ENCODE data around the gene FARS2.

Gene FARS2

DNA sequence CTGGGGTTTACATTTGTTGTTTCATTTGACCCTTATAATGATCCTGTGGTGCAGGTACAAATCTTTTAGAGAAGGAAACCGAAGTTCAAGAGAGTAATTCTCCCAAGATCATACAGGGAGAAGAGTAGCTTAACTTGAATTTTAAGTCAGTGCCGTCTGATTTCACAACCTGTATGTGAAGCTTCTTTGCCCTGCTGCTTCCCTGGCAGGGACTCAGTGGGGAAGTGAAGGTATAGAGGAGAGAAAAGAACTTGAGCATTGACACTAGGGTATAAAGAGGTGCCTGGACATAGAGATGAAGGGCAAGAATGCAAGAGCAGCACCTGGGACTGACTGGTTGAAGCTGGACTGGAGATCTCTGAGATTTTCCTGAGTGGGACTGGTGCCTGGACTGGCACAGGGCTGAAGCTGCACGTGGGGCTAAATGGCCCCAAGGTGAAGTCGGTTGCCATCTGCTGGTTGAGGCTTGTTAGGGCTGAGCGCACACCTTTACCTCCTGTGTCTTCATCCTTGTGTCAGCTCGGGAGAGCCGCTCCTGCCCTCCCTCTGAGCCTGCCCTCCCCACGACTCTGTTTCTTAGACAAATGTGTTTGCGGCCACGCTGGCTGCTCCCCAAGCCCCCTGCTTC lies 41.8 kb downstream of the FARS2 start:
- no peak overlapping the region for H3K4me3 ChIP-seq (ENCODE audit: low read depth, low read length)
- TF ChIP-seq, protein P1, sequence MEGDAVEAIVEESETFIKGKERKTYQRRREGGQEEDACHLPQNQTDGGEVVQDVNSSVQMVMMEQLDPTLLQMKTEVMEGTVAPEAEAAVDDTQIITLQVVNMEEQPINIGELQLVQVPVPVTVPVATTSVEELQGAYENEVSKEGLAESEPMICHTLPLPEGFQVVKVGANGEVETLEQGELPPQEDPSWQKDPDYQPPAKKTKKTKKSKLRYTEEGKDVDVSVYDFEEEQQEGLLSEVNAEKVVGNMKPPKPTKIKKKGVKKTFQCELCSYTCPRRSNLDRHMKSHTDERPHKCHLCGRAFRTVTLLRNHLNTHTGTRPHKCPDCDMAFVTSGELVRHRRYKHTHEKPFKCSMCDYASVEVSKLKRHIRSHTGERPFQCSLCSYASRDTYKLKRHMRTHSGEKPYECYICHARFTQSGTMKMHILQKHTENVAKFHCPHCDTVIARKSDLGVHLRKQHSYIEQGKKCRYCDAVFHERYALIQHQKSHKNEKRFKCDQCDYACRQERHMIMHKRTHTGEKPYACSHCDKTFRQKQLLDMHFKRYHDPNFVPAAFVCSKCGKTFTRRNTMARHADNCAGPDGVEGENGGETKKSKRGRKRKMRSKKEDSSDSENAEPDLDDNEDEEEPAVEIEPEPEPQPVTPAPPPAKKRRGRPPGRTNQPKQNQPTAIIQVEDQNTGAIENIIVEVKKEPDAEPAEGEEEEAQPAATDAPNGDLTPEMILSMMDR (IDR thresholded peaks at IDR 0.05; ENCODE audit: low read depth, low read length): no peak

DNA sequence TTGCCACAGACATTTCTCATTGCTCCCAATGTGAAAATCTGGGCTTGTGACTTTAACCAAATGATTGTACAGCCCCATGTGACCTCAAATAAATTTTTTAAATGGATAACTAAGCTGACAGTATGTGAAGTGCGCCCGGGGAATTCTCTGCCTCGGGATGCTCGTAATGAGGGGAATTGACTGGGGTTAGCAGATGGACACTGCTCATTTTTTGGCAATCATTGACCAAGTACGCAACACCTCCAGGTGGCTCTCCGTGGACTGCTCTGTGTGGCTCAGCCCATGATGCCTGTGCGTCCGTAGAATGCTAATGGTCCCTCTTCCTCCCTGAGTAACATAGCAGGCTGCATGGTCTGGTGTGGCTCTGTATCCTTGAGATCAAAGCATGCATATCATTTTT lies 42.4 kb downstream of the FARS2 start:
- H3K4me3 ChIP-seq (ENCODE audit: low read depth, low read length): no peak overlapping the region
- TF ChIP-seq, protein P1 (IDR thresholded peaks at IDR 0.05; ENCODE audit: low read depth, low read length): no peak

DNA sequence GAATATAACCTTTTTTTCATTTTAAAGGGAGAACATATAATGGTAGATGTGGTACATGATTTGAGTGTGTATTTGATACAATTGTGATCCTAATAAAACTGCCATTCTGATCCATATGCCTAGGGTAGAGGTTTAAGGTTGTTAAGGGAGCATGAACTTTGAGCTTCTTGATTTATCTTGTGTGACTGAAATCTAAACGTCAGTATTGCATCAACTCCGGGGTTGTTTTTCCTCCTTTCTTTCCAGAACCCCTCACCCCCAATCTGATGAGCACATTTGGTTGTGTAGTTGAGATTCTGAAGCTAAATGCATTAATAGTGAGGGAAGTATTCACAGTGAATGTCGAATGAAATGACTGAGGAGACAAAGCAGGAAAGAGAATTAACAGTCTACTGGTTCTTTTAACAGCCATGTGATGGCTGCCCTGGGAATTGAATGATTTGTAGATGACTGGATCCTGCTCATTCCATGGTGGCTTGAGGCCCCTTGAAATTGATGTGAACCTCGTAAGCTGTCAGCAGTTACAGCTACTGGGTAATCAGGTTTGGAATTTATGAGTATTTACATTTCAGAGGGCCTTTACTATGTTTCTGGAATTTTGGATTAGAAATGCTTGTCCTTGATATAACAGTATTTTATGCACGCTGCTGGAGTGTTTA lies 44.8 kb downstream of the FARS2 start:
- no peak overlapping the region for H3K4me3 ChIP-seq (ENCODE audit: low read depth, low read length)
- TF ChIP-seq, protein P1 (IDR thresholded peaks at IDR 0.05; ENCODE audit: low read depth, low read length): no peak

DNA sequence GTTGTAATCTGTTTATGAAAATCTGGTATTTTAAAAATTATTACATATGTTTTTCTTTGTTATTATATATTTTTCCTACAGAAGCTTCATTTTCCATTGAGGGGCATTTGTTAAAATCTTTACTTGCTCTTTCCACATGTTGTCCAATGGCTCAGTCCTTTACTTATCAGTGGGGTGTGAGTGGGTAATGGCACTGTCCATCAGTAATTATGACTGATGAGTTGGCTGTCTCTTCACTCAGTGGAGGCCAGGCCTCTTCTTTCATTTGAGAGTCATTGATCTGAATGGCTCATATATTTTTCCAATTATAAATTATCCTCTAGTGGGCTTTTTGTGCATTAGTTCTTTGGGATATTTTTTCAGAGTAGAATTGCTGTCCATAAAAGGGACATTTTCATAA lies 45.7 kb downstream of the FARS2 start:
- TF ChIP-seq, protein P1 (IDR thresholded peaks at IDR 0.05; ENCODE audit: low read depth, low read length): no peak
- H3K4me3 ChIP-seq (ENCODE audit: low read depth, low read length): no peak overlapping the region

DNA sequence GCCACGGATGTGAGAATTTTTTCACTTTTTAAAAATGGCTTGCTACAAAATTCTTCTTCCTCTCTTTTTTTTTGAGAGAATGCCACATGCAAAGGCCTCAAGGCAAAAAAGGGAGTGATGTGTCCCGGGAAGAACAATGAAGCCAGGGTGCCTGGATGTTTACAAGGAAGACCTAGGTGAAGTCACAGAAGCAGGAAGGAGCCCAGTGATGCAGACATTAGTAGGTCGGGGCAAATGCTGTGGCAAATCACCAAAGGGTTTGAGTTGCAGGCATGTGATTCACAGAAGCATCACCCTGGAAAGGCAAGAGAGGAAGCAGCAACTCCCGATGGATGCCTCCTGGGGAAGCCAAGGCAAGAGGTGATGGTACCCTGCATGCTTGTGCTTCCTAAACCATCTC lies 46.8 kb downstream of the FARS2 start:
- TF ChIP-seq, protein P1 (IDR thresholded peaks at IDR 0.05; ENCODE audit: low read depth, low read length): no peak
- H3K4me3 ChIP-seq (ENCODE audit: low read depth, low read length): no peak overlapping the region

DNA sequence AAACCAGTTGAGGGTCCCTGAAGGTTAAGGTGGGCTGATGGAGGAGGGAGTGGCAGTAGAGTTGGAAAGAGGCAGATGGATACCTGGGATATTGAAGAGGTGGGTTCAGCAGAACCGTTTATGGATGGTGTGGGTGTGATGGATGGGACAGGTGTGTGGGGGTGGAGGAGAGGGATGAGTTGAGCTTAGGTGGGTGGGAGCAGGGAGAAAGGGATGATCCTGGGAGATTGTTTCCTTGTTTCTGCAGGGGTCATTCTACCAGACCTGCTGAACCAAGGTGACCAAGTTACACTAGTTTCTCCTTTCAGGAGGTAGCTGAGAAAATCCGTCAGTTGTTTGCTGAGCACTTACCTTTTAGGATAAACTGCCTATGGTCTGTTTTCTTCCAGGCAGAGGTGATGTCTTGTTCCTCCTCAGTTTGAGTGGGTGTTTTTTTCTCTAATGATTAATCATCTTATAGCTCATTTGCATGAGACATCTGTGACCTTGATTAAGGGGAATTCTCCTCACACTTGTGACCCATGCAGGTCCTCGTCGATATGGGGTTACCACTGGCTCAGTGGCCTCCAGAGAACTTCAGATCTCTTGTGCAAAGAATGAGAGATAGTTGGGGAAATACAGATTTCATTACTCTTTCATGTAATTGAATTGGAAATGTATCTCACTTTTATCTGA lies 53.0 kb downstream of the FARS2 start:
- TF ChIP-seq, protein P1 (IDR thresholded peaks at IDR 0.05; ENCODE audit: low read depth, low read length): no peak
- H3K4me3 ChIP-seq (ENCODE audit: low read depth, low read length): no peak overlapping the region

DNA sequence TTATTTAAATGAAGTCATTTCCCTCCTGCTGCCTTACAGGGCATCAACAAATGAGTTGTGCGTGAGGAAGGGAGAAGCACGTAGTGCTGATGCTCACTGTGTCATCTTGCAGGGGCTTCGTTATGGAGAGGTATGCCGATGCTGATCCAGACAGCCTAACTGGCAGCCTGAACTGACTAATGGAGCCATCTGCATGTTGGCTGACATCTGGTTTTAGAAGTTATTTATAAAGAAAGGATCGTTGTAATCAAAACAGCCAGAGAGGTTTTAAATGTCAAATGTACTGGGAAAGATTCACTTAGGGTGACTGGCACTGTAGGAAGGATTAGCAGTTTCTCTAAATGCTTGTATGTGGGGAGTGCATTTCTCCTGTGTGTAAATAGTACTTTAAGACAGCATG lies 54.6 kb downstream of the FARS2 start:
- H3K4me3 ChIP-seq (ENCODE audit: low read depth, low read length): 0 out of 2 replicates have a peak overlapping the region, but pooled peaks have one; percentile 0
- TF ChIP-seq, protein P1 (IDR thresholded peaks at IDR 0.05; ENCODE audit: low read depth, low read length): no peak

Data from WI38 (cell line).